NCI-H345 treated with DMSO at 0.1 percent for 48 hours (cell line): ENCODE measurements around the gene CES5A.
"Not testable (repeated sequence)": the region's sequence is repeated elsewhere in the genome, so short reads cannot be mapped to it uniquely, and the experiment has no call there.

Source experiments
- DNase-seq: peaks from one replicate; lab custom pipeline; 2025; ENCODE audit not compliant: unreplicated experiment; lab: John Stamatoyannopoulos, UW

The CES5A gene

DNA sequence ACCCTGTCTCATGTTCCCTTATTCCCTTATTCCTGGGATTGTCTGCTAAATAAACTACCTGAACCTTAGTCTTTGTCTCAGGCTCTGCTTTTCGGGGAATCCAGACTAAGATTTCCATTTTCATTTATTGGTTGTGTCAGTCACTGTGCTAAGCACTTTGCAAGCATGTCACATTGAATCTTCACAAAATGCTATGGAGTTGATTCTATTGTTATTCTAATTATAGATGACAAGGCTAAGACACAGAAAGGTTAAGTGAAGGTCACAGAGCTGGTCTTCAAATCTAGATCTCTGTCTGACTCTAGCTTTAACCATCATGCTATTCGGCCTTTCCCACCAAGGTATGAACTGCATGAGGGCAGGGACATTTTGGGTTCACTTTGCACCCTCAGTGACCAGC, 13.4 kb upstream of the CES5A start:
- DNase-seq, result no peak

DNA sequence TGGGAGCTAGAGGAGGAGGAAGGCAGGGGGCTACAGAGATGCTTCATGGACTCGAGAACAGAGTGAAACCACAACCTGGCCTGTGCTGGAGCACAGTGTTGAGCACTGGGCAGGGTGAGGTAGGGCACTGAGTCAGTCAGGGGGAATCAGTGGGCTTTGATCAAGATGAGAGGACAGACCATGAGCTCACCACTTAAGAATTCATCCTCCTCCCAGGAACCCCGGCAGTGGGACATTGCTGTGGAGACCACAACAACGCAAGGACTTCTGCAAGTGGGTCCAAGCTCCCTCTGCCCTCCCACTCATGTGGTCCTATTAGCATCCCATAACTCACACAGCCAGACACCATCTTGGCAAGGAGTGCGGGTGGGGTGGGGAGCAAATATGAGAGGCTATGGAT, 1.7 kb upstream of the CES5A start:
- no peak for DNase-seq

DNA sequence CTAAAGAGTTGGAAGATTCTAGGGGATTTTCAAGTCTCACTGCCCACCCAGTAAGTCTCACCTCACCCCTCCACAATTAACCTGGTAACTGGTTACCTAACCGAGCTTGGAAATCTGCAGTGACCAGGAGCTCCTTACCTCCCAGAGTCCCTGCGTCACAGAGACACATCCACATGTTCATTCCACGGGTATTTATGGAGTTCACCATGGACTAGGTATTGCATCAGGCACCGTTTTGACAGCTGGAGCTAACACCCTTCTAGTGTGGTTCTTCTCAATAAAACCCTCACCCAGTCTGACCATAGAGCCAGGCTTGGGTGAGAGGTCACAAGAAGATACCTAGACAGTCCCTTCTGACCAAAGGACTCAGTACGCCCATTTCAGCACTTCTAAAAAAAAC, 2.1 kb downstream of the CES5A start:
- no peak for DNase-seq

DNA sequence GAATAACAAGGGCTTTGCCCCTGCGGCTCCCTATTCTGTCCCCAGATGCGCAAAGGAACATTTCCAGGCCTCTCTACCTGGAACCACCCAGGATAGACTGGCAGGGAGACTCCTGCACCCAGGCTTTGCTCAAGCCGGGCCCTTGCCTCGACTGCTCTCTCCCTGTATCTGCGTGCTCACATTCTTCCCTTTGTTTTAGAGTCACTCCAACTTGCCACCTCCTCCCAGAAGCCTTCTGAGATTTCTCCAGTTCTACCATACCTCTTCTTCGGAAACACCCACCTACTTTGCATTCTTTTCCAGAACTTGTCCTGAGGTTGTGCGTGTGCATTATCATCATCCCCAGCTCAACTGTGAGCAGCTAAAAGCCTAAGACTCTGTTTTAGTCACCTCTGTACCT, 3.0 kb downstream of the CES5A start:
- no peak for DNase-seq

DNA sequence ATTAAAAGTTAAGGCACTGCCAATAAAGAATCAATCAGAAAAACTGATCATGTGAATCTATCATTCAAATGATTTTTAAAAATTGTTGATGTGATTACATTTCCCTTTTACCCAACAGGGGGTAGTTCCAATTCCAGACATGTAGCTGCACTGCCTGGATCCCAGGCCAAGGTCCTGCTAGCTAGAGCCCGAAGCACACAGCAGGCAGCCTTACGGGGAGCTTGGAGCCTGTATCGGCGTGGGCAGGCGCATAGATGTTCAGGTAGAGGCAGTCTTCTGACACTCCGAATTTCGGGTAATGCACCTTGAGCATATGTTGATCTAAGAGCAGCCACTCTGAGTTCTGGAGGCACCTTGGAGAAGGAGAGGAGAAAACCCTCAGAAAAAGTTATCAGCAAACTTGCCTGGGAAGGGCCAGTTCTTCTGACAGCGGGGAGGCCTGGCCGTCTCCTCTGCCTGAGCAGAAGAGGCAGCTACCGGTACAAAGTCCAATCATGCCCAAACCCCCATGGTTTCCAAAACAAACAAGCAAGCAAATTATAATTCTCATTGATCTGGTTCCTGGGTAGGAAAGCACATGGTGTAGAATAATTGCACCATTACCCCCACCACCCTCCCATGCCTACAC, 3.6 kb downstream of the CES5A start:
- no peak for DNase-seq

DNA sequence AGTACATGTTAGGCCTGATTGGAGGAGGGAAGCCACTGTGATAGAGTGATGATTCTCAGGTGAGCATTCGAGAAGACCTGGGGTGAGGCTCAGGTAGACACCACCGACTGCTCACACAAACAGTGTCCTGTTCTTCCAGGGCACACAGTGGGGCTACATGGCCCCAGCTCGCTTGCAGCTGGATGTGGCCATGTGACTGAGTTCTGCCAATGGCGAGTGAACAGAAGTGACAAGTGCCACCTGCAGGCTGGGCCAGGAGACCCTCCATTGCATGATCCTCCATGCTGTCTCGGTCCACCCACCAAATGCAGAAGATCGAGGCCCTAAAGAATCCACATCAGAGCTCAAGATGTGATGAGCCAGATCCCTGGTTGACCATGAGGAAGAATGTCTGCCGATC, 6.2 kb downstream of the CES5A start:
- no peak for DNase-seq

DNA sequence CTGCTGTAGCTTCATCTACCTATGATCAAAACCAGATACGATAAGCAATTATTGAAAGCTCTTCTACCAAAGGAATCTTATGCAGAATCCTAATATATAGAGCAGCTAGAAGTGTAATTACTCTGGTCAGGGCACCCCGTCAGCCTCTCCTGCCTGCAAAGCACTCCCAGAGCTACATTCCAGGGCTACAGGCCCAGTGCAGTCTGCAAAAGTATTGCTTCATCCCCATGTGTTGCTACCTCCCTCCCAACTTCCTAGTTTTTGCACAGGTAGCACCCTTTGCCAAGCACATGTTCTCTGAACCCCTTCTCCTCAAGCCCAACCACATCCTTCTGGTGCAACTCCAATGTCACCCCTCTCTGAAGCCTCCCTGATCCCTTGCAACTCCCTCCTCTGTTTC, 7.0 kb downstream of the CES5A start:
- no peak for DNase-seq

DNA sequence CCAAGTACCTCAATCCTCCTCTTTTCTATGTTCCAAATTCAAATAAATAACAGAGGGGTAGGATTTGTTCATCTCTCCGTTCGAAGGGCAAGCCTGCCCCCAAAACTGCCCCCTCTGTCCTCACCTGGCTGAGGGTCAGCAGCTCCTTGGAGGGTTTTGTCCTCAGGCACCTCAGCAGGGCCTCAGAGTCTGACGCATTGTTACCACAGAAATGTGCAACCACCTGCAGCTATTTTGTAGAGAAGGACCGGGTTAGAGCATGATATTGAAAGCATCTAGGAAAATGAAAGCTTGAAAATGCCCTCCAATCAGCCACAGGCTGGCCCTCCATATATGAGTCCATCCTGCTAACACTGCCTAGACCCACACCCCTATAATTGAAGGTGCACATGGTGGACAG, 13.9 kb downstream of the CES5A start:
- DNase-seq, result no peak

DNA sequence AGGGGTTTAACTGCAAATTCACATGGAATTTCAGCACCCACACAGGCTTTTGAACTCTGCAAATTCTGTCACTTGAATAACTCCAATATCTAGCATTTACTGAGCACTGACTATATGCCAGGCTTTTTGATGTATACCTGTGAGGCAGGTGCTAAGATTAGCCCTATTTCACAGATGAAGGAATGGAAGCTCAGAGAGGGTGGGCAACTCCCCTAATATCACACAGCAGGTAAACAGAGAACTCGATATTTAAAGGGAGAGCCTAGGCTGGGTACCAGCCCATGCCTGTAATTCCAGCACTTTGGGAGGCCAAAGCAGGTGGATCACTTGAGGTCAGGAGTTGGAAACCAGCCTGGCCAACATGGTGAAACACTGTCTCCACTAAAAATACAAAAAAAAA, 17.5 kb downstream of the CES5A start:
- DNase-seq, result not testable (repeated sequence)

DNA sequence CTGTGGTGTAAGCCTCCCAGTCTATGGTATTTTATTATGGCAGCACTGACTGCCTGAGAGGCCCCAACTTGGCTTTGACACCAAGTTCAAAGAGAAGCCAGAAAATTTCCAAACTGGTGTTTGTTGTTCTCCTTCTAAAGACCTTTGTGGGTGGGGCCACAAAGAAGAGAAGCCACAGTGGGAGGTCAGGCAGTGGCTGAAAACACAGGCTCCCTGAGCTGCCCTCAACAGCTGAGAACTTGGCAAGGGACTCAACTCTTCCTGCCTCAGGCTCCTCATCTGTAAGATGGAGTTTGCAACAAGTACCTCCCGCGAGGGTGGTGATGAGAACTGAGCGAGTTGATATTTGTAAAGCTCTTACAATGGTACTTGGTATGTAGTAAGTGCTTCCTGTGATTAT, 18.2 kb downstream of the CES5A start:
- DNase-seq, result no peak

DNA sequence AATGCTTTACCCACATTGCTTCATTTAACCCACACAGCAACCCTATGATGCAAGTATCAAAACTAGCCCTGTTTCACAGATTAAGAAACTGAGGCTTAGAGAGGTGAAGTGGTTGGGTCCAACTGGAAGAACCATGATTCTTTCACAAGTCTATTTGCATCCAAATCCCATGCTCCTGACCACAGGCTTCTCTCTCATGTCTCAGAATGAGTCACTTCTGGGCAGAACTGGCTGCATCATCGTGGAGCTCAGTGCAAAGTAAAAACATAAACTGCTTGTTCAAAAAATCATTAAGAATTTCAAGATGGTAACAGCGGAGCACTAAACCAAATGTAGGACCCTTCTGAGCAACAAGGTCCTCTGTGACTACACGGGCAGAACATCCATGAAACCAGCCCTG, 22.1 kb downstream of the CES5A start:
- DNase-seq, result no peak

DNA sequence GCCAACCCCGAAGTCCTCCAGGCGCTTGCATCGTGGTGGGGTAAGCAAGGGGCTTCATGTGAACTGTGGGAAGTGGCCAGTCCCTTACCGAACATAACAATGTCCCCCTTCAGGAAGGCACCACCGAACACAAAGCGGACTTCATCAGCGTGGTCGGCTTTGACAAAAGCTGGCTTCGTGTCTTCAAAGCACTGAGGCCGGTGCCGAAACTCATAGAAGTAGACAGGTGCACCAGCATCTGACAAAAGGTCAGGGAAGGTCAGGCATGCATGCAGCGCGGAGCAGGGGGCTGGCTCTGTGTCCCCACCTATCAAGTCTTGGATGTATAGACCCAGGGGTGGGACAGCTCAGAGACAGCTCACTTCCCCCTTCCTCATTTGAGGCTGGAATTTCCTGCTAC, 25.6 kb downstream of the CES5A start:
- DNase-seq, result no peak

DNA sequence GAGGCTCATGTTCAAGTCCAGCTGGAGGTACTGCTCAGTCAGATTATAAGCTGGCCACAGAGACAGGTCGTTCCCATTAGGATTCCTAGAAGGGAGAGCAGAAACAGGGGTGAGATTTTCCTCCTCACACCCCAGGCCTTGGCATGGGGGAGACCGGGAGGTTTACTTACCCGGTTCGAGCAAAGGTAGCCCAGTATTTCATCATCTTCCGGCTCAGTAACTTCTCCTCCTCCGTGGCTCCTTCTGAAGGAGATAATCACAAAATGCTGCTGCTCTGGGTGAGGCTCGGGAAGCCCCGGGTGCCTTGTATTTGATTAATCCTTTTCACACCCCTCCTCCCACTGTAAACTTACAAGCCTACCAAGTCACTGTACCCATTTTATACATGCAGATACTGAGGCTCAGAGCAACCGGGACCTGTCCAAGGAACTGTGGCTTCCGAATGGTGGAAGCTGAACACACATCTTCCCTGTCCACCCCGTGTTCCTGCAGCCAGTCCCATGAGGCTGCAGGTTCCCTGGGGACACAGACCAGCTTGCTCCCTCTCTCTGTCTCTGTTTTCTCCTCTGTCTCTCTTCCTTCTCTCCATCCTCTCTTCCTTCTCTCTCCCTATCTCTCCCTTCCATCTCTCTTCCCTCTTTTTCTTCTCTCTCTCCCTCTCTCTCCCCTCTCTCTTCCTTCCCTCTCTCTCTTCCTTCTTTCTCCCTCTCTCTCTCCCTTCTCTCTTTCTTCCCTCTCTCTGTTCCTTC, 28.4 kb downstream of the CES5A start:
- no peak for DNase-seq

DNA sequence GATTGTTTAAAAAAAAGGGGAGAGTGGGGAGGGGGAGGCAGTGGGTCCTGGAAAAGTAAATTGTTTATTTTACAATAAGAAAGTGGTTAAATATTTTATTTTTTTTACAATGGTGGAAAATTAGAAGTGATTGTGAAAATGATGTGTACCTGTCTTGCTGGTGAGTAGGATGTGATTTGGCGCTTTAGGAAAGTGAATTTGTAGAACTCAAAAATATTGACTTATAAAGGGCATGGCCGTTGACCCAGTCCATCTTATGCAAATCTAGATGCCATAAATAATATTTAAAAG, 32.1 kb downstream of the CES5A start:
- no peak for DNase-seq

DNA sequence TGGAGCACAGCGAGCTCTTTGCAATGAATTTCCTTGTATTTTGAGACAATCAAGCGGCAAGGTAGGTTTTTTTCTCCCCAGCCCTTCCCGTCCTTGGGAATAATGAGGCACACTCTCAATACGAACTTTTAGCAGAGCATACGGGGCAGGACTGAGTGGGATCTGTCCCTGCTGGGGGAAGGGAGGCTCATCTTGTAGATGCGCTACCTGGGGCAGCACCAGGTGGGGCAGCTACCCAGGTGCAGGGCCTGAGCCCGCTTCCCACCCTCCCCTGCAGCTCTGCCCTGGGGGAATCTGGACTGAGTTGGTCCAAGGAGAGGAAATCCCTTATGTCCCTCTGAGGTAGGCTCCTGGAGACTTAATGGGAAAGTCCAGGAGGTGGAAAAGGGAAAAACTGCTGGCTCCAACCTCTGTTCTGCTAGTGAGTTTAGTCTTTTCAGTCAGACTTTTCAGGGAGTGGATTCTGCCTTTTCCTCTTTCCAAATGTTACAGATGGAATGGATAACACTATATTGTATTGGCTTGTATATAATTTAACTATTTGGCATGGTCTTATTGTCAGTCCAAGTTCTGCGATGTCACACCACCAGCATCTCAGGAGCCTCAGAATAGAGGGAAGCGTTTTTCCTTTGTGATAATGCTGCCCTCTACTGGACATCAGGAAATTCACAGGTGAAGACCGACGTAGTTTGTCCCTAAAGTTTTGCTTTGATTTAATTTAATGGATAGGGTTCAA, 32.6 kb downstream of the CES5A start:
- peak; percentile 8 for DNase-seq

DNA sequence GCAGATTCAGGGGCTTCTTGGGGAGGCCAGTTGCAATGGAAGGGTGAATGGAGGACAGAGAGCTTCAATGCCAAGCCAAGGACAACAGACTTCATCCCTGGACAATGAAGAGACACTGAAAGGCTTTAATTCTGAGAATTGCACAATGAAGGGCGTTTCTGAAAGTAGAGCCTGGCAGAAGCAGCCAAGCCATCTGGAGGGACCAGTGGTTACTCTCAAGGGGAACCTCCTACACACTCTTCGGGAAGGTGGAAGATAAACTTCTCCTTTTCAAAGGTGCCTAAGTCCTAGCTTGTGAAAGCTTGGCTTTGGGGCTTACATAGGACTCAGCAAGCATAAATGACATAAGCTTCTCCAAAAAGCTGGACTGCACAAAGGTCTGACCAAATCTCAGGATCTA, 36.1 kb downstream of the CES5A start:
- no peak for DNase-seq

DNA sequence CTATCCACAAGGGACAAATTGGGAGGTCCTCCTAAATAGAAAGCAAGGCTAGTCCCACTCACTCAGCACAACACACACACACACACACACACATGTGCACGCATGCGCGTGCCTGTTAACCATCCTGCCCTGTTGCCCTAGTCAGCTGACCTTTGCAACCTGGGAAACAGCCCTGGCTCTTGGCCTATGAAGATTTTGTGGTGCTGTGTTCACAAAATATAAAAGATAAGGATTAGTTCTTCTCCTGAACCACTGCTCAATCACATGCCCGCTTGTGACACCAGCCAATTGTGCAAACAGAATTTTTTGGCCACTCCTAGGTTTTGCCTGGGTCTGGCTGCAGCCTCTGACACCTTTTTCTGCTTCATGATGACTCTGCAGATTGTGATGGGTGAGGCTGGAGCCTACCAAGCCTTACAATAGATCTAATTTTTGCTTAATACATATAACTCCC, 39.0 kb downstream of the CES5A start:
- DNase-seq, result no peak

DNA sequence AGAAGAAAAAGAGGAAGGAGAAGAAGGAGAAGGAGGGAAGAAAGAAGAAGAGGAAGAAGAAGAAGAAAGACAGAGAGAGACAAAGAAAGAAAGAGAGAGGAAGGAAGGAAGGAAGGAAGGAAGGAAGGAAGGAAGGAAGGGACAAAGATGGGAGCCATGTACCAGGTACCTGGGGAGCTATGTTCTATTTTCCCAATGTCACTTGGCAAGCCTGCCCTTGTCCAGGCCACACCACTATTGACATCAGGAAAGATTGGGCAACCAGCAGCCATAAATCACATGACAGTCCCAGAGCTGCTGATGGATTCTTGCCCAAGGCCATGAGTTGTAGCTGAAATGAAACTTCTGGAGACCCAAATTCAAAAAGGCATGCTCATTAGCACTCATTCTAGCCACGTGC, 39.6 kb downstream of the CES5A start:
- DNase-seq, result no peak

DNA sequence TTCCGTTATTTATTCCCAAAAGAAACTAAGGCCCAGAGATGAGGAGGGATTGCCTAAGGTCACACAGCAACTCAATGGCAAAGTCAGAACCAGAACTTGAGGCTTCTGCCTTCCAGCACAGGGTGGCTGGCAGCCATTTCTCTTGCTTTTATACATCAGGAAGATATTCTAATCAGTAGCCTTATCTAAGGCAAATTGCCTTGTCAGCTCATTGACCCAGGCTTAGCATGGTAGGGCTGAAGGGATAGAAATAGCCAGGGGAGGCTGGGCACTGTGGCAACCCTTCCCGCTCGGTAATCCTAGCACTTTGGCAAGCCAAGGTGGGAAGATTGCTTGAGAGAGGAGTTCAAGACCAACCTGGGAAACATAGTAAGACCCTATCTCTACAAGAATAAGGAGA, 40.0 kb downstream of the CES5A start:
- DNase-seq, result not testable (repeated sequence)

DNA sequence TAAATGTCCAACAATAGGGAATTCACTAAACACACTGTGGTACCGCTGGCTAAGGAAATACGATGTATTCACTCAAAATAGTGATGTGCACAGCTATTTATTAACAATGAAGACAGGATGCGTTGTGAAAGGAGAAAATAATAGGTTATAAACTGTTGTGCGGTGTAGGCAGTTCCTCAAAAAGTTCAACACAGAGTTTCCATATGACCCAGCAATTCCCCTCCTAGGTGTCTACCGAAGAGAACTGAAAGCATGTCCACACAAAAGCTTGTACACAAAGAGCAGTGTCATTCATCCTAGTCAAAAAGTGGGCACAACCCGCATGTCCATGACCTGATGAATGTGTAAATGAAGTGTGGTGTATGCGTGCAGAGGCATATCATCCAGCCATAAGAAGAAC, 41.1 kb downstream of the CES5A start:
- DNase-seq, result no peak

DNA sequence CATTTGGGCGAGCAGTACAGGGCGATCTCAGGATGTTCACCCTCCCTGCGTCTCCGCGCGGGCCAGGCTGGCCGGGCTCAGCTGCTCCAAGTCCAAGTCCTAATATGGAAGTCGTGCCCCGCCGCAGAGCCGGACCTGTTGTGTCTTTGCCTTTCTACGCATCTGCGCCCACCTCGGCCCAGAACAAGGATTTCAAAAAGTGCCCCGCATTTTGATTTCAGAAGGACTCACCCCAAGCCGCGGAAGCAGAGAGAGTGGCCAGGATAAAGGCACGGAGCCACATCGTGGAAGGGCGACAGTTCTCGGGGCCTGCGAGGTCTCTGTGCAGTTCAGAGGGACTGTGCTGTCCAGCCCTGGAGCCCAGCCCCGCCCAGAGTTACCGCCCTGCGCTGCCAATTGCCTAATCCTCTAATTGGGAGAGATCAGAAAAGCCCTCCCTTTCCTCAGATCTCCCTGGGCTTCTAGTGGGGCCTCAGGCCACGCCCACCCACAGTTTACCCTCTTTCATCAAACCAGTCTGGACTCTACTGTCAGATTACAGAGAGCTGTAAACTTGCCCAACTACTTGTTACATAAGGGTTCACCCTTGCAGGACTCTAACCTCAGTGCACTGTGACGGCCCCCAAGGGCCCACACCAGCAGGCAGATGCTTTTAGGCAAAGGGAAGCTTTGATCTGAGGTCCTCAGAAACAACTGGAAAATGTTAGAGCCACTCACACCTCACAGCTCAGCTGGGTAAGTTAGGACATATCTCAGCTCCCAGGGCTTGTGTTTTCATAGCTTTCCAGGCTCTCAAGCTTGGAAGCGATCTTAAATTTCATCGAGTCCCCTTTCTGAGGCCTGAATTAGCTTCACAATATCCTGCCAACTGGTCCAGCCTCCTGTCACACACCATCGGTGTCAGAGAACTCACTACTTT, 42.1 kb downstream of the CES5A start, which contains the start of gene CES1:
TSS of gene CES1 (minus strand) at position 324 of the 919 bp plus-strand sequence. CDS start at position 283, 41 bp downstream.
- no peak for DNase-seq
